Nephron progenitor cell (in vitro differentiated cells): ENCODE results near the gene MAMDC4.

ENCODE experiments used
- DNase-seq: peaks from one replicate; pipeline ENCODE4 v3.0.0; 2021
- H3K27ac Mint-ChIP-seq: 2 replicates; pipeline ENCODE4 v1.8.0; 2021; ENCODE audit warnings: mild to moderate bottlenecking, moderate library complexity, mixed read lengths
- H3K27me3 Mint-ChIP-seq: 2 replicates; pipeline ENCODE4 v1.8.0; 2021; ENCODE audit warnings: mild to moderate bottlenecking, low read depth, mixed read lengths; ENCODE audit not compliant: poor library complexity
- H3K36me3 Mint-ChIP-seq: 2 replicates; pipeline ENCODE4 v1.8.0; 2021; ENCODE audit warnings: low read depth, mixed read lengths
- H3K4me1 Mint-ChIP-seq: 2 replicates; pipeline ENCODE4 v1.8.0; 2021; ENCODE audit warnings: mixed read lengths
- H3K4me3 Mint-ChIP-seq: 2 replicates; pipeline ENCODE4 v1.8.0; 2021; ENCODE audit warnings: mild to moderate bottlenecking, moderate library complexity, mixed read lengths
- H3K9me3 Mint-ChIP-seq: 2 replicates; pipeline ENCODE4 v1.8.0; 2021; ENCODE audit warnings: mild to moderate bottlenecking, moderate library complexity, mixed read lengths
- TF ChIP-seq, protein P1 (sequence below): fragments of 200-600 bp; sonication (generic); IDR thresholded peaks from 2 replicates; pipeline ENCODE4 v1.5.0; 2021; ENCODE audit warnings: antibody characterized with exemption

MAMDC4 gene

DNA sequence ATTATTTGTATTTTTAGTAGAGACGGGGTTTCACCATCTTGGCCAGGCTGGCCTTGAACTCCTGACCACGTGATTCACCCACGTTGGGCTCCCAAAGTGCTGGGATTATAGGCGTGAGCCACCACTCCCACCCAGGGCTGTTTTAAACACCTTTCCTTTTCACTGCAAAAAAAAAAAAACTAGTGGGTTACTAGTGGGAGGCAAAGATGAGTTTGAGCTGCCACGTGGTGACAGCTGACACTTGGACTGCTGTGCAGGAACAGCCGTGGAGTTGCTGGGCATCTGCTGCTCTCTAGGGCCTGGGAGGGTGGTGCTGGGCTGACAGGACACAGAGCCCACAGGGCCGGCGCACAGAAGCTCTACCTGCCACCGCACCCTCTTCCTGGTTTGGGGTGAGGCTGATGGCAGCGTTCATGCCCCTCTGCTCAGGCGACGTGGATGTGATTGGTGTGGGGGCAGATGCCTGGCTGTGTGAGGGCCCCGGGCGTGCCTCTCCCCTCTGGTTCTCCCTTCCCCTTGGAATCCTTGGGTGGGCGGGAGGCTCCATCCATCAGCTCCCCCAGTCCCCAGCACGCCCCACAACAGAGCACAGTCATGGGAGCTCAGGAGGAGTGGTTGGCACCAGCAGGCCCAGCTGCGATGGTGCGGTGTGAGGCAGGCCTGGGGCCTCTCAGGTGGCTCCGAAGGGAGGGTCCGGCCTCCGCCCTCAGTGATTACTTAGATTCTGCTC, 27.5 kb upstream of the MAMDC4 start:
- H3K36me3 Mint-ChIP-seq = peaks cover 17% of the 10 kb centered on the region
- no peak overlapping the region for H3K4me3 Mint-ChIP-seq
- H3K9me3 Mint-ChIP-seq = no peaks in the 10 kb centered on the region
- peaks cover 23% of the 10 kb centered on the region for H3K4me1 Mint-ChIP-seq
- H3K27me3 Mint-ChIP-seq = peaks cover 14% of the 10 kb centered on the region
- H3K27ac Mint-ChIP-seq = no peak overlapping the region
- no peak for DNase-seq
- TF ChIP-seq, protein P1, sequence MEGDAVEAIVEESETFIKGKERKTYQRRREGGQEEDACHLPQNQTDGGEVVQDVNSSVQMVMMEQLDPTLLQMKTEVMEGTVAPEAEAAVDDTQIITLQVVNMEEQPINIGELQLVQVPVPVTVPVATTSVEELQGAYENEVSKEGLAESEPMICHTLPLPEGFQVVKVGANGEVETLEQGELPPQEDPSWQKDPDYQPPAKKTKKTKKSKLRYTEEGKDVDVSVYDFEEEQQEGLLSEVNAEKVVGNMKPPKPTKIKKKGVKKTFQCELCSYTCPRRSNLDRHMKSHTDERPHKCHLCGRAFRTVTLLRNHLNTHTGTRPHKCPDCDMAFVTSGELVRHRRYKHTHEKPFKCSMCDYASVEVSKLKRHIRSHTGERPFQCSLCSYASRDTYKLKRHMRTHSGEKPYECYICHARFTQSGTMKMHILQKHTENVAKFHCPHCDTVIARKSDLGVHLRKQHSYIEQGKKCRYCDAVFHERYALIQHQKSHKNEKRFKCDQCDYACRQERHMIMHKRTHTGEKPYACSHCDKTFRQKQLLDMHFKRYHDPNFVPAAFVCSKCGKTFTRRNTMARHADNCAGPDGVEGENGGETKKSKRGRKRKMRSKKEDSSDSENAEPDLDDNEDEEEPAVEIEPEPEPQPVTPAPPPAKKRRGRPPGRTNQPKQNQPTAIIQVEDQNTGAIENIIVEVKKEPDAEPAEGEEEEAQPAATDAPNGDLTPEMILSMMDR = no peak

DNA sequence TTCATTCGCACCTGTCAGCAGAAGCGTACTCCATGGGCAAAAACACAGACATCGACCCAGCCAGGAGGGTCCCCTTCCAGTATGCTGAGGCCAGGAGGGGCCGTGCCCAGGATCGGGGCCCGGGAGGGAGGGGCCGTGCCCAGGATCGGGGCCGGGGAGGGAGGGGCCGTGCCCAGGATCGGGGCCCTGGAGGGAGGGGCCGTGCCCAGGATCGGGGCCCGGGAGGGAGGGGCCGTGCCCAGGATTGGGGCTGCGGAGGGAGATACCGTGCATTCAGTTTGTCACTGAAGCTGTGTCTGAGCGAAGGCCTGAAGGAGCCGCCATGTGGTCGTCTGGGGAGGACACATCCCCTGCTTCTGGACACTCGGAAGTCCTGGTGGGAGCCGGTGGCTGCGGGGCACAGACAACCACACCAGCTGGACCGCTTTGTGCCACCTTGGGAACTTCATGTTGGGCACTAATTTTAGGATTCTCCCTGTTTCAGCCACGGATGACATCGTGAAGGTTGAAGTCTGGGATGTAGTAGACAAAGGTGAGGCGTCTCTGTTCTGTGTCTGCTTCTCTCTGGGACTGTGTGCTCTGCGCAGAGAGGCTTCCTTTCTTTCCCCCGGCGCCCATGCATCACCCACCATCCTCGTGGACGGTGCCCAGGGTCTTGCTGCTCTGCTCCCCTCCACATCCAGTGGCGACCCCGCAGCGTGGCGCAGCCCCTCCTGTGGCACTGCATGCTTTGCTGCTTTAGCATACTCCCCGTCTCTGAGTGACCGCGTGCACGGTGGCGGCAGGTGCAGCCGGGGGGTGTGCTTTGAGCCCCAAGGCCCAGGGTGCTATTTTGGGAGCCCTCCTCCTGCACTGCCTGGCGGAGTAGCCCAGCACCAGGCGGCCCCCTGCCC, 26.6 kb upstream of the MAMDC4 start:
- DNase-seq = no peak
- Mint-ChIP-seq H3K9me3 (no peaks in the 10 kb centered on the region), H3K27me3 (peaks cover 6% of the 10 kb centered on the region), H3K36me3 (peaks cover 16% of the 10 kb centered on the region), H3K4me3 (no peak overlapping the region), H3K27ac (no peak overlapping the region), H3K4me1 (peaks cover 21% of the 10 kb centered on the region)
- TF ChIP-seq, protein P1 = no peak

DNA sequence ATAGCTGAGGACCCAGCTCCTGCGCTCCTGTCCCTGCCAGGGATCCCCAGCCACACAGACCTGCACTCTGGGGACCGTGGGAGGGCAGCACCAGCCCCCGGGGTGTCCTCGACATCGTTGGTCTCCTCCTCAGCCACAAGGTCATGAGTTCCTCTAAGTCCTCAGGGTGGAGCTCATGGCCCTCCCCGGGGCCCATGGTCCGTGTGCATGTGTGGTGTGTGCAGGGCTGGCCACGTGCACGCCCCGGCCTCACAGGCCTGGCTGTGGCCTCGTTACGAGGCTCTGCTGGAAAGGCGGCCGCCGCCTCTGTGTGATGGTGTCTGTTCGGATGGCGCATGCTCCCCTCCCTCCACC, 26.0 kb upstream of the MAMDC4 start:
- no peak for DNase-seq
- H3K27me3 Mint-ChIP-seq = peaks cover under 1% of the 10 kb centered on the region
- TF ChIP-seq, protein P1 = no peak
- H3K36me3 Mint-ChIP-seq = peaks cover 10% of the 10 kb centered on the region
- H3K4me3 Mint-ChIP-seq = no peak overlapping the region
- no peak overlapping the region for H3K27ac Mint-ChIP-seq
- peaks cover 15% of the 10 kb centered on the region for H3K4me1 Mint-ChIP-seq
- H3K9me3 Mint-ChIP-seq = no peaks in the 10 kb centered on the region

DNA sequence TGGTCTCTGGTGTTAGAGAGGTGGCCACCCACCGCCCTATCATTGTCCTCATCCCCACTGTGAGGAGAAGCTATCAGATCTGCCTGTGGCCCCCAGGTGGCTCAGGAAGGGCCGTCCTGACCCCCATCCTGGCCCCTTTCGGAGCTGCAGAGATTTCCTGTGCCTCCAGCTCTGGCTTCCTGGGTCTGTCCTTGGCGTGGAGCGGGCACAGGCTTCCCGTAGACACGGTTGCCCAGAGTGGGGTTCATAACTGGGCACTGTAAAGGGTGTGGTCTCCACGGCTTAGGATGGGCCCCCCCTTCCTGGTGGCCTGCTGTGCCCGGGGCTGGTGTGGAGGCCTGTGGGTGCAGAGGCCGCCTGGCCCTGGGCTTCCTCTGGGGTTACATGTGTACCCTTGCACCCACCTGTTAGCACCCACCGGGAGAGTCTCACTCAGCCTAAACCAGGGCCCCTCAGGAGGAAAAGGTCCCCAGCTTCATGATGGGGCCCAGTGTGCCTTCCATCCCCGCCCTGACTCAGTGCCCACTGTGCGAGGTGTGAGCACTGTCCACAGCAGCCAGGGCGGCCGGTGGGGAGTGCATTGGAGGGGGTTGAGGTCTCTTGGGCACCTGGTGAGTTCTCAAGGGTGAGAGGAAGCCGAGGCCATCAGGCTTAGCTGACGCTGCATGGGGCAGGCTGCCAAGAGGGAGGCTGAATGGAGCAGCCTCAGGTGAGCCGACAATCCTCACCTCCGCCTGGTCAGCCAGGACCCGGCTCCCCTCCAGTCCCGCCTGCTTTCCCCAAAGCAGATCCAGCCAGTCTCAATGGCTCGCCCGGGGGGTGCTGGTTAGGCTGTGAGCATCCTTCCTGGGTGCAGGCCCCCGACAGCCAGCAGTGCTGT, 25.2 kb upstream of the MAMDC4 start:
- H3K4me3 Mint-ChIP-seq = no peak overlapping the region
- peaks cover 11% of the 10 kb centered on the region for H3K4me1 Mint-ChIP-seq
- TF ChIP-seq, protein P1 = no peak
- no peaks in the 10 kb centered on the region for H3K27me3 Mint-ChIP-seq
- no peak for DNase-seq
- H3K36me3 Mint-ChIP-seq = peaks cover 10% of the 10 kb centered on the region
- H3K9me3 Mint-ChIP-seq = no peaks in the 10 kb centered on the region
- H3K27ac Mint-ChIP-seq = no peak overlapping the region

DNA sequence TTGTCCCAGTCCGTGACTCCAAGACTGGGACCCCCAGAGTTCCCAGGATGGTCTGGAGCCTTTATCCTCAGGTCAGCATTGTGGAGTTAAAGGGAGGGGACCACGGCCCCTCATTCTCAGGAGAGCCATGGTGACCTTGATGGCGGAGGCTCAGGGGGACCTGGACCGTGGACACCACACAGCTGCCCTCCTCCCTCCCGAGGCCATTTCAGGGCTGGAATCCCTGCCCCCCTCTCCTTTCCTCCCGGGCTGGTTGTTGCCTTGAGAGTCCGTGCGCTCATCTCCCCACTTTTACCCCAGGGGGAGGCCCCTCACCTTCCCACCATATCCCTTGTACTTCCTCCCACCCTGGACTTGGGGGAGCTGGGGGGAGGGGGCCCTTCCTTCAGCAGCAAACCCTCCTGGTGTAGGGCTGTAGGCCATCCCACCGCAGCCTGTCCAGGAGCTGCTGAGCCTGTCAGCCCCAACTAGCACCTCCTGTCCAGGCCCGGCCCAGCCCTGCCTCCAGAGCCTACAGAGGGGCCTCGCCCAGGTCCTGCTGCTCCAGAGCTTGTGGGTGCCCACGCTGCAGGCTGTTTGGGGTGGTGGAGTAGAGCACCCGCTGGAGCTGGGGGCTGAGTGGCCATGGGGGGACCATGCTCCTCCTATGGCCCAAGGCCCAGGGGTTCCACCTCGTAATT, 24.2 kb upstream of the MAMDC4 start:
- Mint-ChIP-seq H3K4me1 (peaks cover 10% of the 10 kb centered on the region), H3K9me3 (no peaks in the 10 kb centered on the region), H3K27ac (no peak overlapping the region), H3K36me3 (peaks cover 16% of the 10 kb centered on the region), H3K4me3 (no peak overlapping the region), H3K27me3 (no peaks in the 10 kb centered on the region)
- DNase-seq = no peak
- TF ChIP-seq, protein P1 = no peak
